Peyer's patch (tissue), 4 donors: Measurements from ENCODE around the gene ADPRS. TPM values are rescaled to one million over a fixed set of nuclear protein-coding genes. Genes with fewer than 3 reads are reported as not detected.
A peak's percentile ranks its signal among the peaks of the same experiment; 100 is the strongest.

ENCODE experiments used
- DNase-seq, 3 donors: peaks; one replicate each; pipeline ENCODE4 v3.0.0-alpha.2; 2017 to 2019
- H3K27ac ChIP-seq, 4 donors: fragments of 200-600 bp; sonication (generic); one replicate each; pipeline ENCODE4 v1.5.1; 2016 to 2019
- H3K27me3 ChIP-seq, 2 donors: fragments of 200-600 bp; sonication (generic); one replicate each; pipeline ENCODE4 v1.5.1; 2019
- H3K36me3 ChIP-seq, 3 donors: fragments of 200-600 bp; sonication (generic); one replicate each; pipeline ENCODE4 v1.5.1; 2016 to 2019
- H3K4me1 ChIP-seq, 4 donors: fragments of 200-600 bp; sonication (generic); one replicate each; pipeline ENCODE4 v1.5.1; 2016 to 2019
- H3K4me3 ChIP-seq, 4 donors: fragments of 200-600 bp; sonication (generic); 1 replicate in 3 of 4; 2 replicates in 1 of 4; pipeline ENCODE4 v1.5.1; 2016 to 2019; ENCODE audit warnings: mild to moderate bottlenecking in 1 of 4
- H3K9me3 ChIP-seq, 4 donors: fragments of 200-600 bp; sonication (generic); one replicate each; pipeline ENCODE4 v1.5.1; 2016 to 2019; ENCODE audit warnings: mild to moderate bottlenecking in 1 of 4
- POLR2A ChIP-seq, 2 donors: fragments of 450-650 bp; IDR thresholded peaks; one replicate each; pipeline ENCODE4 v1.5.1; 2017; ENCODE audit warnings: antibody characterized with exemption in 2 of 2, mild to moderate bottlenecking in 2 of 2, moderate library complexity in 2 of 2
- total RNA-seq, 4 donors: library from RNA; depleted of rRNA; stranded (reverse); fragments of >200 nt; gene quantifications; one replicate each; pipeline ENCODE4 v1.1.0, GENCODE V29; 2016
- TF ChIP-seq, protein P1 (sequence below), 6 experiments: fragments of 450-650 bp in 4 of 6; fragments of 200-600 bp in 2 of 6; sonication (generic) in 1 of 6; IDR thresholded peaks; one replicate each; pipeline ENCODE4 v1.5.1; 2017 to 2019; ENCODE audit warnings: antibody characterized with exemption in 6 of 6, mild to moderate bottlenecking in 3 of 6, moderate library complexity in 1 of 6

ADPRS gene
- total RNA-seq, 4 donors from 2014 or later: 16.5 to 50.0 (median 30.8) TPM

DNA sequence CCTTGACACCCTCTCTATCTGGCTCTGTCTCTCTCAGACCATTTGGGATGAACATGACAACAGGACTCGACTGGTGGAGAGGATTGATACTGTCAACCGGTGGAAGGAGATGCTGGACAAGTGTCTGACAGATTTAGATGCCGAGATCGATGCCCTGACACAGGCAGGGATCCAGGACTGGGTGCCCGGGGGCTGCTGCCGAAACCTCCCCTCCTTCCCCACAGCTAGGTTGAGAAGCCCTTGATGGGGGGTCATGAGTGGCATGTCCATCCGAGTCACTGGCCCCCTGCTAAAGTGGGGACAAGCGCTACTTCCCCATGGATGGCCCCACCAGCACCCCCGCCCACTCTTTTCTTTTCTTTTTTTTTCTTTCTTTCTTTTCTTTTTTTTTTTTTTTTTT lies 3.6 kb upstream of the ADPRS start:
- DNase-seq: peak in 1 of 3 donors; percentile 8
- no peak overlapping the region for H3K4me3 ChIP-seq
- no peak for TF ChIP-seq POLR2A (IDR thresholded peaks at IDR 0.05)
- TF ChIP-seq, protein P1, sequence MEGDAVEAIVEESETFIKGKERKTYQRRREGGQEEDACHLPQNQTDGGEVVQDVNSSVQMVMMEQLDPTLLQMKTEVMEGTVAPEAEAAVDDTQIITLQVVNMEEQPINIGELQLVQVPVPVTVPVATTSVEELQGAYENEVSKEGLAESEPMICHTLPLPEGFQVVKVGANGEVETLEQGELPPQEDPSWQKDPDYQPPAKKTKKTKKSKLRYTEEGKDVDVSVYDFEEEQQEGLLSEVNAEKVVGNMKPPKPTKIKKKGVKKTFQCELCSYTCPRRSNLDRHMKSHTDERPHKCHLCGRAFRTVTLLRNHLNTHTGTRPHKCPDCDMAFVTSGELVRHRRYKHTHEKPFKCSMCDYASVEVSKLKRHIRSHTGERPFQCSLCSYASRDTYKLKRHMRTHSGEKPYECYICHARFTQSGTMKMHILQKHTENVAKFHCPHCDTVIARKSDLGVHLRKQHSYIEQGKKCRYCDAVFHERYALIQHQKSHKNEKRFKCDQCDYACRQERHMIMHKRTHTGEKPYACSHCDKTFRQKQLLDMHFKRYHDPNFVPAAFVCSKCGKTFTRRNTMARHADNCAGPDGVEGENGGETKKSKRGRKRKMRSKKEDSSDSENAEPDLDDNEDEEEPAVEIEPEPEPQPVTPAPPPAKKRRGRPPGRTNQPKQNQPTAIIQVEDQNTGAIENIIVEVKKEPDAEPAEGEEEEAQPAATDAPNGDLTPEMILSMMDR (IDR thresholded peaks at IDR 0.05): no peak
- no peaks in the 10 kb centered on the region for H3K27me3 ChIP-seq
- no peaks in the 10 kb centered on the region for H3K9me3 ChIP-seq
- peaks cover 0 to 25% (median 14%) of the 10 kb centered on the region in 4 donors for H3K4me1 ChIP-seq
- no peak overlapping the region for H3K27ac ChIP-seq
- H3K36me3 ChIP-seq: no peaks in the 10 kb centered on the region

DNA sequence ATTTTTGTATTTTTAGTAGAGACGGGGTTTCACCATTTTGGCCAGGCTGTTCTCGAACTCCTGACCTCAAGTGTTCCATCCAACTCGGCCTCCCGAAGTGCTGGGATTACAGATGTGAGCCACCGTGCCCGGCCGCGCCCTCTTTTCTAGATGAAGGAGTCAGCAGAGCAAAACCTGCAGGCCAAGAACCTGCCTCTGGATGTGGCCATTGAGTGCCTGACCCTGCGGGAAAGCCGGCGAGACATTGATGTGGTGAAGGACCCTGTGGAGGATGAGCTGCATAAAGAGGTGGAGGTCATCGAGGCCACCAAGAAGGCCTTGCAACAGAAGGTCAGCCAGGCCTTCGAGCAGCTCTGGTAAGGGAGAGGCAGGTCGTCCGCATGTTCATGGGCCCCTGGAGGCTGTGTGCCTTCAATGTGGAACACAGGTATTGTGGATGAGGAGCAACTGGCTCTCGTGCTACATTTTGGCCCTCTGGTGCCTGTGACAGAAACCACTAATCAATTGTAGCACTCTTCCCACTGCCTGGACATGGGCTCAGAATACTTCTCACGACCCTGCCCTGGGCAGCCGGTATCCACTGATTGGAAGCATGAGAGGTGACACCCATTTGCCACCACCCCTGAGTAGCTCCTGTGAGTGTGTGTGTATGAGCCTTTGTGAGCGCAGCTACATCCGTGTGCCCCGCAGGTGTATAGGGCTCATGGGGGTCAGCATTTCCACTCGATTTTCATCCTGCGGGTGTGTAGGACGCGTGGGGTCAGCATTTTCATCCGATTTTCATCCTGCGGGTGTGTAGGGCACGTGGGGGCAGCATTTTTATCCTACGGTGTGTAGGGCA lies 2.8 kb upstream of the ADPRS start:
- H3K27ac ChIP-seq: no peak overlapping the region

DNA sequence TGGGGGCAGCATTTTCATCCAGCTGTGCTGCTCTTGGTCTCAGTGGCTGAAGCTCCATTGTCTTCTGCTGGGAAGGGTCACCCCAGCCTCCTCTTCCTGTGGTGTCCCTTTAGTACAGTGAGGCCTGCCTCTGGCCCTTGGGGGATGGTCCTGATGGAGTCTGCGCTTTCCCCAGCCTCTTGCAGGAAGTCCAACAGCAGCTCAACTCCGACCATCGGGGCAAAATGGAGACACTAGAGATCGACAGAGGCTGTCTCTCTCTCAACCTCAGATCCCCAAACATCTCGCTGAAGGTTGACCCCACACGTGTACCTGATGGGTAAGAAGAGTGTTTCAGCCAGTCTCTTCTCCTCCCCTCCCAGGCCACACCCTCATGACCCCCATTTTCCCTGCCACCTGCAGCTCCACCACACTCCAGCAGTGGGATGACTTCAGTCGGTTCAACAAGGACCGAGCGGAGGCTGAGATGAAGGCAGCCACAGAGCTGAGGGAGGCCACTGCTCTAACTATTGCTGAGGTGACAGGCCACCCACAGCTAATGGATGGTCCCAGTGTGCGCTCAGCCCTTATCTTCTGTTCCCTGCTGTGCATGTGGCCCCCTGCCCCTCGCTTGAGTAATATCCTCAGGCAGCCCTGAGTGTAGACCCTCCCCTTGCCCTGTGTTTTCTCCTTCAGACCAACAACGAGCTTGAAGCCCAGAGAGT lies 2.0 kb upstream of the ADPRS start:
- TF ChIP-seq POLR2A (IDR thresholded peaks at IDR 0.05): no peak
- TF ChIP-seq, protein P1 (IDR thresholded peaks at IDR 0.05): no peak
- no peak overlapping the region for H3K27ac ChIP-seq
- no peaks in the 10 kb centered on the region for H3K9me3 ChIP-seq
- peaks cover 0 to 12% (median 0%) of the 10 kb centered on the region in 3 donors for H3K36me3 ChIP-seq
- H3K4me3 ChIP-seq: no peak overlapping the region
- peak in 2 of 3 donors; percentile 12 to 36 for DNase-seq
- H3K27me3 ChIP-seq: no peaks in the 10 kb centered on the region
- peaks cover 0 to 37% (median 14%) of the 10 kb centered on the region in 4 donors for H3K4me1 ChIP-seq

More for the DNA sequence above, 2.8 kb upstream of the ADPRS start:
- H3K9me3 ChIP-seq: no peaks in the 10 kb centered on the region
- peaks cover 0 to 33% (median 14%) of the 10 kb centered on the region in 4 donors for H3K4me1 ChIP-seq
- no peaks in the 10 kb centered on the region for H3K27me3 ChIP-seq
- peak in 2 of 3 donors; percentile 13 to 43 for DNase-seq
- H3K36me3 ChIP-seq: peaks cover 0 to 4% (median 0%) of the 10 kb centered on the region in 3 donors
- H3K4me3 ChIP-seq: no peak overlapping the region
- no peak for TF ChIP-seq POLR2A (IDR thresholded peaks at IDR 0.05)
- TF ChIP-seq, protein P1 (IDR thresholded peaks at IDR 0.05): no peak

DNA sequence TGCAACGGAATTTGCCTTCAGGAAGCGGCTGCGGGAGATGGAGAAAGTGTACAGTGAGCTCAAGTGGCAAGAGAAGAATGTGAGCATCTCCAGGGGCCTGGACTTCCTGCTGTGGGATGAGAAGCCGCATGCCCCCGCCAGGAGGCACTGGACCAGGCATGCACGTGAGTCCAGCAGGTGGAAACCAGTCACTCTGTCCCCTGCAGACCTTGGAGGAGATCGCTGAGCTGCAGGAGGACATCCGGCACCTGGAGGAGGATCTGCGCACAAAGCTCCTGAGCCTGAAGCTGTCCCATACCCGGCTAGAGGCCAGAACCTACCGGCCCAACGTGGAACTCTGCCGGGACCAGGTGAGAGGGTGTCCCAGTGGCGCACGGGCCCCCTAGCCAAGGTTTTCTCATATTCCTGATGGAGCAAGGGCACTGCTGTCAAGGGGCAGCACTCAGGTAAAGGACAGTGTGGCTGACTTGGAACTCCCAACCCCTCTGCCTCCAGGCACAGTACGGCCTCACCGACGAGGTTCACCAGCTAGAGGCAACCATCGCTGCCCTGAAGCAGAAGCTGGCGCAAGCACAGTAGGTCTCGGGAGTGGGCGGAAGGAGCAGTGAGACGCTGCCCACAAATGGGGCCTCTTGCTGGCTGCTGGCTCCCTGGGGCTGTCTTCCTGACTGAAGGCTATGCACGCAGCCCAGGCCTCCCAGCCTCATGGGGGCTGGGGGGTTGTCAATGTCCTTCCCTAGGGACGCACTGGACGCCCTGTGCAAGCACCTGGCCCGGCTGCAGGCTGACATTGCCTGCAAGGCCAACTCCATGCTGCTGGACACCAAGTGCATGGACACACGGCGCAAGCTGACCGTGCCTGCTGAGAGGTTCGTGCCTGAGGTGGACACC lies 1.2 kb upstream of the ADPRS start:
- H3K9me3 ChIP-seq: no peaks in the 10 kb centered on the region
- DNase-seq: peak in 2 of 3 donors; percentile 15 to 44

More for the DNA sequence above, 1.2 kb upstream of the ADPRS start:
- H3K36me3 ChIP-seq: peaks cover 0 to 20% (median 0%) of the 10 kb centered on the region in 3 donors
- TF ChIP-seq POLR2A (IDR thresholded peaks at IDR 0.05): no peak
- TF ChIP-seq, protein P1 (IDR thresholded peaks at IDR 0.05): no peak
- no peaks in the 10 kb centered on the region for H3K27me3 ChIP-seq
- peaks cover 0 to 37% (median 14%) of the 10 kb centered on the region in 4 donors for H3K4me1 ChIP-seq
- no peak overlapping the region for H3K27ac ChIP-seq
- H3K4me3 ChIP-seq: peak overlapping the region in 1 of 4 donors; percentile 84
